Activated CD4-positive, alpha-beta T cell treated with anti-CD3 and anti-CD28 coated beads, Interleukin-2, amount 50 U/mL, for 48 hours (primary cell): ENCODE data around the gene ATAD3A.

Experiments used
- DNase-seq, 2 experiments: peaks; one replicate each; pipeline ENCODE4 v3.0.0-alpha.2; 2020

Gene ATAD3A

DNA sequence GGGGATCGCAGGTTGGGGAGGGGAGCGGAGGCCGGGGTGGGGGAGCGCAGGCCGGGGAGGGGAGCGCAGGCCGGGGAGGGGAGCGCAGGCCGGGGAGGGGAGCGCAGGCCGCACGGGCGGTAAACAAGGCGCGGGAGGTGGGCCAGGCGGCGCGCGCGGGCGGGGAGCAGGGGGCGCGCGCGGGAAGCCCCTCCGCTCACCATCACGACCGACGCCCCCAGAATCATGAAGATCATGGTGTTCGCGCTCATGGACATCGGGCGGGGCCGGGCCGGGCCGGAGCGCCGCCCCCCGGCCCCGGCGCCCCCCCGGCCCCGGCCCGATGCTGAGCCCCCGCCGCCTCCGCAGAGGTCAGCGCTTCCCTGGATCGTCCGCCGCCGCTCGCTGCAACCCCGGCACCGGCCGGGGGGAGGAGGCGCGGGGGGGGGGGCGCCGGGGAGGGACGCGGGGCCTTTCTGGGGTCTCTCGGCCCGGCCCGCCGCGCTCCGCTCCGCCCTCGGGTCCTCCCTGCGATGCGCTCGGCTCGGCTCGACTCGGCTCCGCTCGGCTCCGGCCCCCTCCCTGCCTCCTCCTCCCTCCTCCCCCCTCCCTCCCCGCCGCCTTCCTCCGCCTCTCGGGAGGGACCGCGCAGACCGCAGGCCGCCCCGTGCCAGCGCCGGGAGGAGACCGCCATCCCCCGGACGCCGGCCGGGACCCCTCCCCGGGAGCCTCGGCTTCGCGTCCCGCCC lies 28.3 kb downstream of the ATAD3A start, which contains the start of gene TMEM240:
Gene TMEM240 (minus strand): TSS at position 535 of the 728 bp plus-strand sequence. CDS start 278 bp downstream, at position 257.
- DNase-seq, result peak; percentile 57 to 64

DNA sequence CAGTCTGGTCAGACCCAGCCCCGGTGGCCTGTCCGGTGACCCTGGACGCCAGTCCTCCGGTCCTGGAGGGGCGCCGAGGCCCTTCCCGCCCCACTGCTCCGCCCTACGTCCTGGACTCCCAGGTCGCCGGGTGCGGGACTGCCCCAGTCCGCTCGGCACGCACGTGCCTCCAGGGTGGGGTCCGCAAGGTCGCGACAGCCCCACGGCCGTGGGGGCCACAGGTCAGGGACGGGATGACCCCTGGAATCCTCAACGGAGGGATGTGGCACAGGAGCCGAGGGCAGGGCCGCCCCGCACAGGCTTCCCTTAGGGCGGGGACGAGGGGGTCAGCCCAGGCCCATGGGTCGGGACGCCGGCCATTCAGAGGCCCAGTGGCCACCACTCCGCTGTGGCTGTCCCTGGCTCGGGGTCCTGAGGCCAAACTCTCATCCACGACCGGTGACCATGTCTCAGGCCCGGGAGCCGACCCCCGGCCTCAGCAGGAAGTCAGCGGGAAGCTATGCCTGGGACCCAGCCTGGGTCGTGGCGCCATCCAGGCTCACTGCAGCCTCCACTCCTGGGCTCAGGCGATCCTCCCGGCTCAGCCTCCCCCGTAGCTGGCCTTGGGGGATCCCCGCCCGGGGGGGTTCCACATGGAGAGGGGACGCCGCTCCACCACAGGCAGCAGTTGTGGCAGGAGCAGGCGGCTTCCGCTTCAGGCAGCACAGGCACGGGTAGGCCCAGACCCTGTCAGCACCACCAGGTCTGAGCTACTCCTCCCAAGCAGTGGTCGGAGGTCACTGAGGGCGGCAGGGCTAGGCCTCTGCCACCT lies 29.1 kb downstream of the ATAD3A start:
- DNase-seq, result no peak

DNA sequence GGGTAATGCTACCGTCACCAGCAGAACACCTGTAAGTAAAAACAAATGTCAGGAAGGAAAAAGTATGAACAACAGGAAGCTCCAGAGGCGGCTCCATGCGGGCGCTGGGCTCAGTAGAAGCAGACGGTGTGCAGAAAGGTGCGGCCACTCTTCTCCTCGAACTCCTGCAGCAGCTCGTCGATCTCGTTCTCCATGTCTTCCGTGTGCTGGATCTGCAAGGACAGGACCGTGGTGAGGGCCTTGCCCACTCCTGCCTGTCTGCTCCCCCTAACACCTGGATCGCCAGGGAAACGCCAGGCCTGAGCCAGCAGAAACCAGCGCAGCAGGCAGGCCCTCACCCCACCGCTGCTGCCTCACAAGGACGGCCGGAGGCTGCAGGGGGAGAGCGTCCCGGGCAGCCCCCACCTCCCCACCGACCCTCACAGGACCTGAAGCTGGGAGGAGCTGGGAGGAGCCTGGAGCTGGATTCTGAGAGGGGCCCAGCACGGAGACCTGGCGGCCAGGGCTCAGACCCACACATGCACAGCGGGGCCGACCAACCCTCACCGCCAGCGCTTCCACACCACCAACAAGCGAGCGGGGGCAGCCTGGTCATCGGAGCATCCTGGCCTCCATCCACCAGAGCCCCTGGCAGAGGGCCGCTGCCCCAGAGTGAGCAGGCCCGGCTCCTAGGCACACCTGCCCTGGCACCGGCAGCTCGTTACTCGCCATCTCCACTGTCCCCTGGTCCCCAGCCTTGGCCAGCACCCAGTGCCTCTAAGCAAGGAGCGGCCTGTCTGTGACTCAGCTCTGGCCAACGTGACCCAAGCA lies 30.2 kb downstream of the ATAD3A start:
- DNase-seq, result no peak

DNA sequence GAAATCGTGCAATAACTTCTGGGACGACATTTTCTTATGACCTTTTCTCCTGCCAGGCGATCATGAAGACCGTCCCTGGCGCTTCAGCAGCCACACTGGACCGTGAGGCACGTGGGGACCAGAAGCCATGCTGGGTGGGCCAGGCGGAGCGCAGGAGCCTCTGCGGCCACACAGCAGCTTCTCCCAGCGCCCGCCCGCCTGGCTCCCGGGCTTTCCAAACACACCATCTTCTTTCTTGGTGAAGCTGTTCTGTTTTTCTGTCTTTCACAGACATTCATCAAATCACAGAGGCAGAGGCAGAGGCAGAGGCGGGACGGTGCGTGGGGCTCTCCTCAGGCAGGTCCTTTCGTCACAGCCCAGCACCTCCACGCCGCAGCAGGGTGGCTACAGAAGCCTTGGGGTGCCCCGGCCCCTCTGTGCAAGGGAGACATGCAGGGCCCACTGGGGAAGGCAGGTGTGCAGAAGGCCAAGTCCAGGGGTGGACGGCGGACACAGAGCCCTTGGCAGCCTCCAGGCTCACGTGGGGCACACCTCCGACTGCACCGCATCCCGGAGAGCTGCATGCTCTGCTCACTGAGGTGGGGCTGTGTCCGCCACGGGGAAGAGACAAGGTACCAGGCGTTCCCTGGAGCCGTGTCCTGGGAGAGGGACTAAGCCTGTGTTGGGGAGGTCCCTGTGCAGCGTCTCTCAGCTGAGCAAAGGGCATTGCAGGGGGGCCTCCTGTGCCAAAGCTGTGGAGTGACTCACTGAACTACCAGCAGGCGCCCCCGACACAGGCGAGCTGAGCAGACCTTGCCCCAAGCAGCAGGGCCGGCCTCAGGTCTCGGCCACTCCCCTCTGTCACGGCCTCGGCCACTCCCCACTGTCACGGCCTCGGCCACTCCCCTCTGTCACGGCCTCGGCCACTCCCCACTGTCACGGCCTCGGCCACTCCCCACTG lies 31.1 kb downstream of the ATAD3A start:
- DNase-seq, result peak in 1 of 2 experiments; percentile 16

DNA sequence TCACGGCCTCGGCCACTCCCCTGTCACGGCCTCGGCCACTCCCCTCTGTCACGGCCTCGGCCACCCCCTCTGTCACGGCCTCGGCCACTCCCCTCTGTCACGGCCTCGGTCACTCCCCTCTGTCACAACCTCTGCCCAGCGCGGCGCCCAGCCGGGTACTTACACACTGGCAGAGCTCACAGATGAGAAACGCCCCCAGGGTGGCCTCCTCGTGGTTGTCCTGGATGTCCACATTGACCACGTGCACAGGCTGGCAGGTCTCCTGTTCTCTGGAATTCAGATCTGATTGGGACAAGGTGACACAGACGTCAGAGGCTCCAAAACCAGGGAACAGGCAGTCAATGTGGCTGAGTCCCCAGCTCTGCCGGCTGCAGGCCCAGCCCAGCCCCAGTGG lies 31.7 kb downstream of the ATAD3A start:
- DNase-seq, result no peak

DNA sequence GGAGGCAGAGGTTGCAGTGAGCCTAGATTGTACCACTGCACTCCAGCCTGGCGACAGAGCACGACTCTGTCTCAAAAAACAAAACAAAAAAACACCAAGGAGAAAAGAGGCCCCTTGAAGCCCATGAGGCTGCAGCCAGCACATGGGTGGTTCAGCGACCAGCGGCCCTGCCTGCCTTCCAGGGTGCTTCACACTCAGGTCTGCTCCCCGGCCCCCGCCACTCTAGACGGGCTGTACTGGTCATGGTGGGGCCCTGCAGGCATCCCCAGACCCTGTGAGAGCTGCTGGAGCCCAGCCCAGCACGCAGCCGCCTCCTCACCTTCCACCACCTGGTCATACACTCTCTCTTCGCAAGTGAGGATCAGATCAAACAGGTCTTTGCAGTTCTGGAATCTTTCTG lies 32.6 kb downstream of the ATAD3A start:
- DNase-seq, result no peak

DNA sequence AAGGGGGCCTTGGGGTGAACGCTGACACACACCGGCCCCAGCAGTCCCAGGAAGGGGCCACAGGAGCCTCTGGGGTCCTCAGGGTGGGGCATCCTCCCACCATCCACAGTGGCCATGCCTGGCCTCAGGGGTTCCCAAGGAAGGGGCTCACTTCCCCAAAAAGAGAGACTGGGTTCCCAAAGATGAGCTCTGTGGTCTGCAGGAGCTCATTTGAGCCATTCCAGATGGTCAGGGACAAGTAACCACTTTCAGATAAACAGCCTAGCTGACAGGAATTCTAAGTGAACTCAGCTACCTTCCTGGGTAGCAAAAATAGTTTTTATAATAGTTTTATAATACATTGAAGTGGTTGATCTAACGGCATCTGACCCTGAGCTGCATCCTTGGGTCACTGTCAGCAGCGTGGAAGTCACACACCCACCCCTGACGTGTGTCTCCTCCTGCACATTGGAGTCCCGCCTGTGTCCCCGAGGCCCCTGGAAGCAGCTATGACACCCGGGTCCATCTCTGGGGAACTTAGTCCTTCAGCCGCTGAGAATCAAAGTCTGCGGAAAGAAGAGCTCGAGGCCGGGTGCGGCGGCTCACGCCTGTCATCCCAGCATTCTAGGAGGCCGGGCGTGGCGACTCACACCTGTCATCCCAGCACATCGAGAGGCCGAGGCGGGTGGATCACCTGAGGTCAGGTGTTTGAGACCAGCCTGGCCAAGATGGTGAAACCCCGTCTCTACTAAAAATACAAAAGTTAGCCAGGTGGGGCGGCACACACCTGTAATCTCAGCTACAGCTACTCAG lies 34.2 kb downstream of the ATAD3A start:
- no peak for DNase-seq

DNA sequence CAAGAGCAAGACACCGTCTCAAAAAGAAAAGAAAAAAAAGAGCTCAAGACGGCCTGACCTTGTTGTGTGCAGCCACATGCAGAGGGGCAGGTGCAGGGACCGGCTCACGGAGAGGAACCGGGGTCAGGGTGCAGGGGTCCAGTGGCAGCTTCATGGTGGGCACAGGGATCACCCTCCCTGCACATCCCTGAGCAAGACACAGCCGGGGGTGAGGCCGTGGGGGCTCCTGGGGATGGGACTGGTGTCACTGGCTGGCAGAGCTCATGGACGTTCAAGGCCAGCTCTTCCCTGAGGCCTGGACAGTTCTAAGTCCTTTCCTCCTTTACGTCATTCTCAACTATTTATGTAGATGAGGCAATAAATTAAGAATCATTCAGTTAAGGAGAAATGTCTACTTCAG lies 35.0 kb downstream of the ATAD3A start:
- DNase-seq, result no peak

DNA sequence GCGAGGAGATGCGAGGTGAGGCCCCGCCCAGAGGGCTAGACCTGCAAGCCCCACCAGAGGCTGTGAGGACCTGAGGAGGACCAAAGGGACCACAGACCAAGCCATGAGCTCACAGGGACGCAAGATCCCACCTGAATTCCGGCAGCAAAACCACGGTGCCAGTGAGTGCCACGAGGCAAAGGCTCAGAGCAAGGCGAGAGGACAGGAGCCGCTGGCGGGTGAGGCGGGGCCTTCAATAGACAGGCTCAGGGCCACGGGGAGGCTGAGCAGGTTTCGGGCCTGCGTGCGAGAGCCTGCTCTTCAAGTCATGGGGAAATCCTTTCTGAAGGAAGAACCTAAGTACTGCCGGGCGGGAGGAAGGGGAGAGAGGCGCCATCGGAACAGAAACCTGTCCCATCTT lies 35.5 kb downstream of the ATAD3A start:
- no peak for DNase-seq

DNA sequence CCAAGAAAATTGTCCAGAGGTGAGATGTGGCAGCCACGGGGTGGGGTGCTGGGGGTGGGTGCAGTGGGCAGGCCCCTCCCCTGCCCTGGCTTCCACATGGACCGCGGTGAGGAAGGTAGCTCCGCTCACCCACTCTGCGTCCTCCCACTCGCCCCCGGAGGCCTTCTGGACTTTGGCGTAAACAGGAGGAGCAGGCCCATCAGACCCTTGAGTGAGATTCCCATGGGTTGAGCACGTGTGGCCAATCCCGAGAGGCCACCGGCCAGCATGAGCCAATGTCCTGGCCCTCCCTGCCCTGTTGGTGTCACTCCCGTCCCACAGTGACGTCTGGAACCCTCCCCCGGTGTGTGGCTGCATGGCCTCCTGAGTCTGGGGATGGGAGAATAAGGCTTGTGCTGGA lies 36.6 kb downstream of the ATAD3A start:
- DNase-seq, result no peak

DNA sequence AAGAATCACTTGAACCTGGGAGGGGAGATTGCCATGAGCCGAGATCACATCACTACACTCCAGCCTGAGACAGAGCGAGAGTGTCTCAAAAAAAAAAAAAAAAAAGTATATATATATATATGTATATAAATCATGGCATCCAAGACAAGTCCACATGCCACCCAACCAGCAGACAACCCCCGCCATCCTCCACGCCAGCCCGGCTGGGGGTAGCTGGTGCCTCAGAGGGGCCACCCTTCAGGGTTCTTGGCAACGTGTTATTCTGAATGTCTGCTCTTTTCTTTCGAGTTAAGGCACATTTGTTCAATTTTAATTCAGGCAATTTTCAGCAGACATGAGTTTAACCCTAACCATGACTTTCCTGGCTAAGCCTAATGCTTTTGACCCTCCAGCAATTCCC lies 38.1 kb downstream of the ATAD3A start:
- DNase-seq, result no peak

DNA sequence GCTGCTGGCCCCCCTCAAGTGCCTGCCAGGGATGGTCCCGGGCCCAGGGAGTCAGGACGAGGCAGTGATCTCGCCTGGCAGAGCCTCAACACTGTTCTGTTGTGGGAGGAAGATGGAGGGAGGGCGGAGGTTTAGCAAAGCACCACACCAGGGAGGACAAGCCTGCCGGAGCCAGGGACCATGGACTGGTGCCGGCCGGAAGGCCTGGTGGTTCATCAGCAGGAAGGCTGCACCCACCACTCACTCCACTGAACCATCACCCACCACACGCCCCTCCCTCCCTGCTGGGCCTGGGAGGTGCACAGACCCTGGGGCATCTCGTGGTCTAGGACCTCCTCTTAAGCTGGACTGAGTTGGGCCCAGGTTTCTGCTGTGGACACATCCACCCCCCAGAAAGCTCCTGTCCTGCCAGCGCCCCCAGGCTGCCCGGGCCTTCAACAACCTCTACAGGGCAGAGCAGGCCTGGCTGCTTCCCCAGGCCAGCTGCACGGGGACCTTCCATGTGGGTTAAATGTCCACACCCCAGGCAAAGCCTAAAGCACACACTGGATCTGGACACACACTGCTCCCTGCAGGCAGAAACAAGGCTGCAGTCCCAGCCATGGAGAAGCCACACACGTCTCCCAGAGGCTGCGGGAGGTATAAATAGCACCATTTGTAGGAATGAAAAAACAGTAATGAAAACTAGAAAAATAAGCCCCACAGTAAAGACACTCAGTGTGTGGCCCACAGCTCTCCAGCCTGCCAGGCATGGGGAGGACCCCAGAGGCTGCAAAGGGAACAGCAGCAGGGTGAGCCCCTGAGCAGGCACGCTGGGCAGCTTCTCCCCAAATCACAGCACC lies 38.9 kb downstream of the ATAD3A start:
- no peak for DNase-seq

DNA sequence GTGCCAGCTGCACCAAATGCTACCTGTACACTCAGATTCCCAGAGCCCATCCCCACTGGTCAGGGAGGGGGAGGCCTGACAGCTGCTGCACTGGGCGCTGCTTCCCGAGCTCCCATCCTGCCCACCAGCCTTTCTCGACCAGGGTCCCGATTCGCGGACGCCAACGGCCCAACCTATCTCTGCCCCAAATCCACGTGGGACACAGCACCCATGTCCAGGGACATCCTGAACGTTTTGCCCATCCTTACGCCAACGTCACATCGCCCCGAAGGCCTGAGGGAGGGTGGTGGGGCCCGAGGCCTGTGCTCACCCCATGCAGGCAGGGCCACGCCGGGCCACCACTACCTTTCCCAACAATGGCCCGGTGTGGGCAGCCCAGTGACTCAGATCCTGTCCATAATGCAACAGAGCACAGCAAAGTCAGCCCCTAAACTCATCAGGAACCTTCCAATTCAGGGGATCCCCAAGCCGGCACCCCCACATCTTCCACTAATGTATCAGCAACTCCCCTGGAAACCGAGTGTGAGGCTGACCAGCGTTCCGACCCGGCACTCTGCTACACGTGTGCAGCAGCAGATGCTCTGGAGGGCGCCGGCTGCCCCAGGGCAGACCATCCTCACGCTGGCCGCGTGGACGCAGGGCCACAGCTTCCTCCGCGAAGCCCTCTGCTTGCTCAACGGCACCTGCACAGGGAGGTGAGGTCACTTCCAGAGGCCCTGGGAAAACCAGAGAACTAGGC lies 39.7 kb downstream of the ATAD3A start:
- no peak for DNase-seq

DNA sequence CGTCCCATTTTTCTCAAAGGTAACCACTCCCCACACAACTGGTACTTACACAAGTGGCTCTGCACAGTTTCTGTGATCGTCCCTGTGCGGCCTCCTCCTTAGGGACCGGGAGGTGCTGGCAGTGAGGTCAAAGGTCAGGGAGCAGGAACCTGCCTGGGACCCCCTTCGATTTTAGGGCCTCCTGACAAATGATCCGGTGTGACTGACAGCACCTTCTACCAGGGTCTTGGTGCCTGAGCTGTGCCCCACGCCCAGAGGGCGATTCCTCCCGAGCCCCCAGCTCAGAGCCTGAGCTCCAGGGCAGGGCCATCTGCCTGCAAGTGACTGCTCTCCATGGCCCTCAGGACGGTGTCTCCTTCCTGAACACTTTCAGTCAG lies 40.3 kb downstream of the ATAD3A start:
- no peak for DNase-seq

DNA sequence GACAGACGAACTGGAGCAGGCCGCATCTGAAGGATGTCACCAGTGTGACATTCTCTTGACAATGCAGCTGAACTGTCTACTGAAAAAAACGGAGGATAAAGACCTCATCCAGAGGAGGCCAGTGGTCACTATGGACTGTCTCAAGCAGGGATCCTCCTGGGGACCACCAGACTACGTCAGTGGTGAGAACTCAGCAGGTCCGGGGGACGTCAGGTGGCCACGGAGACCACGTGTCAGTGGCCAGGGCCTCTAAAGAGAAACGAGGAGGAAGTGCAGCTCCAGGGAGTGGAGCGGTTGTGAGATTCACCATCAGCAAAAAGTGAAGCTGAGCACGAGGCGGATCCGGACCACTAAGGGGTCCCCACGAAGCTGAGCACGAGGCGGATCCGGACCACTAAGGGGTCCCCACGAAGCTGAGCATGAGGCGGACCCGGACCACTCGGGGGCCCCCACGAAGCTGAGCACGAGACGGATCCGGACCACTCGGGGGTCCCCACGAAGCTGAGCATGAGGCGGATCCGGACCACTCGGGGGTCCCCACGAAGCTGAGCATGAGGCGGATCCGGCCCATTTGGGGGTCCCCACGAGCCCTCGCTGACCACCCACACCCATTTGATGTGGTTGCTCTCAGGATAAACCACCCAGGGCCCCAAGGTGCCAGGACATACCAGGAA lies 42.0 kb downstream of the ATAD3A start:
- DNase-seq, result no peak

DNA sequence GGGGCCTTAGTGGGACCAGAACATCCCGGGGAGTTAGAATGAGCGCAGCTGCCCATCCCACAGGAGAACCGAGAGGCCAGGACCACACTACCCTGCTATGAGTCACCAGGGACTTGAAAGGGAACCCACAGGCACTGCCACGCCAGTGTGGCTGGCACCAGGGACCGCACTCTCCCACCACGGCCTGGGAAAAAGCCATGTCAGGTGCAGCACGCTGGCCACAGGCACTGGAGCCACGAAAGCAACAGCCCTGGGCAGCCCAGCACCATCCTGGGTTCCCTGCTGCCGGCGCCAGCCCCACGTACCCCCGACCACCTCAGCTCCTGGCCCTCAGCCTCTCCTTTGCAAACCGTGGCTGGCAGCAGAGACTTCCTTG lies 42.6 kb downstream of the ATAD3A start:
- no peak for DNase-seq

DNA sequence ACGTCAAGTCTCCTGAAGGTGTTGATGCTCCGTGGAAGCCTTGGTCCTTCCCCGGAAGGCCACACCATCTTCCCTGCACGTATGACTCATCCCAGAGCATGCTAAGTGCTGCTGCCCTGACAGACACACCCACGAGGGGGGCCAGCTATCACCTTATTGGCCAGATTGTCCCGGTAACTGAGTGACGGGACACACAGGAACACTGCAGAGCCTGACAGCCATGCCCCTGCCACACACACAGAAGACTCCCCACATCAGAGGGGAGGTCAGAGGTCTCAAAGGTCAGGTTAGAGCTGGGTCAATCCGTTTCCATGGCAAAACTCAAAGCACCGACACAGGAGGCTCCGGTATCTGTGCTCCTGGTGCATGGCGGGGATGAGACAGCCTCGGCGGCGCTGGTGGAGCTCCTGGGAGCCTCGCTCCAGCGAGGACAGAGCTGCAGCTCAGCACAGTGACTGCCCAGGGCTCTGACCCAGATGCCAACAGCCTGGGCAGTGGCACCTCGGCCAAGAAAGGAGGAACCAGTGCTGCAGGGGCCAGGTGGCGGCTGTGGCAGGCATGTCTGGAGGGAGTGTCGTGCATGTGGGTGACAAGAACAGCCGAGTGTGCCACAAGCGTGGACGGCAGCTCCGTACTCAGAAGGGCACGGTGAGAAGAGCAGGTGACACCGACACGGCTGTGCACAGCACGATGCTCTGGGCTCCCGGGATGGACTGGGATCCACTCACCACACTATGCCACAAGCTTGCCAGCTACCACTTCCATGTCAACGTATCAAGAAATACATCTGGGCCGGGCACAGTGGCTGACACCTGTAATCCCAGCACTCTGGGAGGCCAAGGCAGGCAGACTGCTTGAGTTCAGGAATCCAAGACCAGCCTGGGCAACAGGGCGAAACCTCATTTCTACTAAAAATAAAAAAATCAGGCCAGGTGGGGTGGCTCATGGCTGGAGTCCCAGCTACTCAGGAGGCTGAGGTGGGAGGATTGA lies 43.3 kb downstream of the ATAD3A start:
- no peak for DNase-seq

DNA sequence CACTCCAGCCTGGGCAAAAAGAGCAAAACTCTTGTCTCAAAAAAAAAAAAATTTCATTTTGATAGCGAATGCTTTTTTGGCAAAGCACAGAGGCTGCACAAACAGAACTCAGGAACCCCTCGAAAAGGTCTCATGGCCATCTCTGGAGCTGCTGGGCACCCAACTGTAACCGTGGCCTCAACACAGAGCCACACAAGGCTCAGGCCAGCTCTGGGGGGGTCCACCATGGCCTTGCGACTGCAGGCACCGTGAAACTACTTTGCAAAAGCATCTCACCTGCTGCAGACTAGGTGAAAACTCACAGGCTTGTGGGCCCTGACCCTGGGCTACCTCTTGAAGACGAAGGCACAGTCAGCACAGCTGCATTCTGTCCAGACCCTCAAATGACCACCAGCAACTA lies 44.5 kb downstream of the ATAD3A start:
- no peak for DNase-seq
